T-helper 2 cell treated with Interferon-gamma antibody and Interleukin-4, amounts not matched to agents 5 μg/mL and 100 μg/mL, for 36 hours (primary cell): ENCODE results near the gene DNAJC30.

Experiments
- DNase-seq: peaks from one replicate; pipeline ENCODE4 v3.0.0; 2021; ENCODE audit warnings: low spot score
- H3K27ac Mint-ChIP-seq: one replicate; pipeline ENCODE4 v1.8.0; 2021; ENCODE audit warnings: mild to moderate bottlenecking, mixed read lengths
- H3K27me3 Mint-ChIP-seq: one replicate; pipeline ENCODE4 v1.8.0; 2021; ENCODE audit warnings: low read depth, mixed read lengths
- H3K36me3 Mint-ChIP-seq: one replicate; pipeline ENCODE4 v1.8.0; 2021; ENCODE audit warnings: low read depth, mixed read lengths
- H3K4me1 Mint-ChIP-seq: one replicate; pipeline ENCODE4 v1.8.0; 2021; ENCODE audit warnings: low read depth, mixed read lengths
- H3K4me3 Mint-ChIP-seq: one replicate; pipeline ENCODE4 v1.8.0; 2022; ENCODE audit warnings: mild to moderate bottlenecking, moderate library complexity, mixed read lengths
- H3K9me3 Mint-ChIP-seq: one replicate; pipeline ENCODE4 v1.8.0; 2021; ENCODE audit warnings: mixed read lengths

Gene DNAJC30

DNA sequence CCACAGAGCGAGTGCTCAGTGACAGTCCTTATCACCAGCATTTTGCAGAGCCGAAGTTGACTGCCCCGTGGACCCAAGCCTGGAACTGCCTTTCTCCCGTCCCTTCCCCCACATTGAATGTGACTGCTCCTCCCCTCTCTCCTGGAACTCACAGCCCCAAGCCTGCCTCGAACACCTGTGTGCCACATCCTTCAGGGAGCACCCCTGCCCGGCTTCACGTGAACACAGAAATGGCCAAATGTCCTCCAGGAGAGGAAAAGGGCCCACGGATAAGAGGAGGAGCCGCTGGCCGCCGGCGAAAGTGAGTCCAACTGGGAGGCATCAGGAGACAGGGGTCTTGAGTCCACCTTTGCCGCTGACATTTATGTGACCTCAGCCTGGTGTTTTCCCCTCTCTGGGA, 20.0 kb upstream of the DNAJC30 start:
- no peaks in the 10 kb centered on the region for H3K27me3 Mint-ChIP-seq
- H3K4me1 Mint-ChIP-seq, result no peaks in the 10 kb centered on the region
- H3K9me3 Mint-ChIP-seq, result no peaks in the 10 kb centered on the region
- peaks cover 18% of the 10 kb centered on the region for H3K36me3 Mint-ChIP-seq
- H3K27ac Mint-ChIP-seq, result no peak overlapping the region
- H3K4me3 Mint-ChIP-seq, result no peak overlapping the region
- DNase-seq, result no peak

GRCh38 chr7:73702665-73703064, 19.4 kb upstream of the DNAJC30 start:
- H3K27me3 Mint-ChIP-seq, result no peaks in the 10 kb centered on the region
- no peaks in the 10 kb centered on the region for H3K9me3 Mint-ChIP-seq
- no peaks in the 10 kb centered on the region for H3K4me1 Mint-ChIP-seq
- no peak for DNase-seq
- no peak overlapping the region for H3K27ac Mint-ChIP-seq
- peaks cover 18% of the 10 kb centered on the region for H3K36me3 Mint-ChIP-seq
- no peak overlapping the region for H3K4me3 Mint-ChIP-seq

DNA sequence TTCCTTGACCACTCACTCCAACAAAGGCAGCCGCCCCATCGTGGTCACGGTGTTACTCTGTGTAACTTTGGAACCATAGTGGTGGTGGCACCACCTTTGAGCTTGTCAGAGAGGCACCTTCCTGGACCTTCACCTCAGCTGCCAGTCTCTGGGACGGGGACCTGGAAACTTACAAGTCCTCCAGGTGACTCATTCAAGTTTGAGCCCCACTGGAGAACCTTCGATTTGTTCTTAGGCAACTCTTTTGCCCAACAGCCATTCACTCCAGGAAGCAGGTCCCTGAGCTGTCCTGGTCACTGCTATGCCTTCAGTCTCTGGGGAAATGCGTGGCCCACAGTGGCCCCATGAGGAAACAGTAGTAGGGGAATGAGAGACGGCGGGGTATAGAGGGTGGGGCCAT, 19.0 kb upstream of the DNAJC30 start:
- Mint-ChIP-seq H3K4me3 (no peak overlapping the region), H3K36me3 (peaks cover 23% of the 10 kb centered on the region), H3K9me3 (no peaks in the 10 kb centered on the region), H3K27me3 (no peaks in the 10 kb centered on the region), H3K4me1 (no peaks in the 10 kb centered on the region), H3K27ac (no peak overlapping the region)
- no peak for DNase-seq

DNA sequence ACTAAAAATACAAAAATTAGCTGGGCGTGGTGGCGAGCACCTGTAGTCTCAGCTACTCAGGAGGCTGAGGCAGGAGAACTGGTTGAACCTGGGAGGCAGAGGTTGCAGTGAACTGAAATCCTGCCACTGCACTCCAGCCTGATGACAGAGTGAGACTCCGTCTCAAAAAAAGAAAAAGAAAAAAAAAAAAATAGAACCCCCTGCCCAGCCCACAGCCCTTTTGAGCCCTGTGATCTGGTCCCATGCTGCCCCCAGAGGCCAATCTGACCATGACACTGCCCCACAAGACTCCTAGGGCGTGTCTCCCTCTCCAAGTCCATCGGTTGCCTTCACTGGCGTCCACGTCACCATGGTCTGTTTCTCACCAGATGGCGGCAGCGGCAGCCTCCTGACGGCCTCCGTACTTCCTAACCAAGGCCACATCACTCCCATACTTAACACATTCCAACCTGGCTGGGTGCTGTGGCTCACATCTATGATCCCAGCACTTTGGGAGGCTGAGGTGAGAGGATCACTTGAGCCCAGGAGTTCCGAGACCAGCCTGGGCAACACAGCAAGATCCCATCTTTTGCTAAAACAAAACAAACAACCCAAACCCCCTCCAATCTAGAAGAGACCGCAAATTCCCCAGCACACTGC, 18.2 kb upstream of the DNAJC30 start:
- peak overlapping the region; percentile 55 for H3K27ac Mint-ChIP-seq
- no peaks in the 10 kb centered on the region for H3K27me3 Mint-ChIP-seq
- H3K9me3 Mint-ChIP-seq, result no peaks in the 10 kb centered on the region
- DNase-seq, result no peak
- H3K36me3 Mint-ChIP-seq, result peaks cover 28% of the 10 kb centered on the region
- H3K4me3 Mint-ChIP-seq, result no peak overlapping the region
- H3K4me1 Mint-ChIP-seq, result no peaks in the 10 kb centered on the region

GRCh38 chr7:73700581-73701134, 17.4 kb upstream of the DNAJC30 start:
- DNase-seq, result no peak
- no peaks in the 10 kb centered on the region for H3K9me3 Mint-ChIP-seq
- H3K4me1 Mint-ChIP-seq, result no peaks in the 10 kb centered on the region
- no peak overlapping the region for H3K4me3 Mint-ChIP-seq
- H3K27me3 Mint-ChIP-seq, result no peaks in the 10 kb centered on the region
- H3K27ac Mint-ChIP-seq, result no peak overlapping the region
- H3K36me3 Mint-ChIP-seq, result peaks cover 30% of the 10 kb centered on the region

DNA sequence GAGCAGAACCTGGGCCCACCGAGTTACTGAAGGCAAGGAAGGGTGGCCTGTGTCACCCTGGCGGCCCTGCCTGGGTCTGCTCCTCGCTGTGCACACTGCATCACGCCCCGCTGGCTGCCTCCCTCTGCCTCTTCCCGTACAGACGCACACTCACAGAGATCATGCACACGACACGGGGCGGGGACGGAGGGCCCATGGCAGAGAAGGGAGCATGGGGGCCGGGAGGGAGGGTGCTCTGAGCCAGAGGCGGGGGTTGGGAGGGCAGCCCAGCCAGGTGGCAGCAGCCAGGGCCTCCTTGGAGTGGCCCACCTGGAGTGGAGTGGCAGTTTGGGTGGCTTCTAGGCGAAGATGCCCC, 16.8 kb upstream of the DNAJC30 start:
- H3K4me3 Mint-ChIP-seq, result no peak overlapping the region
- peaks cover 33% of the 10 kb centered on the region for H3K36me3 Mint-ChIP-seq
- H3K4me1 Mint-ChIP-seq, result no peaks in the 10 kb centered on the region
- no peaks in the 10 kb centered on the region for H3K27me3 Mint-ChIP-seq
- H3K27ac Mint-ChIP-seq, result no peak overlapping the region
- no peaks in the 10 kb centered on the region for H3K9me3 Mint-ChIP-seq
- no peak for DNase-seq

DNA sequence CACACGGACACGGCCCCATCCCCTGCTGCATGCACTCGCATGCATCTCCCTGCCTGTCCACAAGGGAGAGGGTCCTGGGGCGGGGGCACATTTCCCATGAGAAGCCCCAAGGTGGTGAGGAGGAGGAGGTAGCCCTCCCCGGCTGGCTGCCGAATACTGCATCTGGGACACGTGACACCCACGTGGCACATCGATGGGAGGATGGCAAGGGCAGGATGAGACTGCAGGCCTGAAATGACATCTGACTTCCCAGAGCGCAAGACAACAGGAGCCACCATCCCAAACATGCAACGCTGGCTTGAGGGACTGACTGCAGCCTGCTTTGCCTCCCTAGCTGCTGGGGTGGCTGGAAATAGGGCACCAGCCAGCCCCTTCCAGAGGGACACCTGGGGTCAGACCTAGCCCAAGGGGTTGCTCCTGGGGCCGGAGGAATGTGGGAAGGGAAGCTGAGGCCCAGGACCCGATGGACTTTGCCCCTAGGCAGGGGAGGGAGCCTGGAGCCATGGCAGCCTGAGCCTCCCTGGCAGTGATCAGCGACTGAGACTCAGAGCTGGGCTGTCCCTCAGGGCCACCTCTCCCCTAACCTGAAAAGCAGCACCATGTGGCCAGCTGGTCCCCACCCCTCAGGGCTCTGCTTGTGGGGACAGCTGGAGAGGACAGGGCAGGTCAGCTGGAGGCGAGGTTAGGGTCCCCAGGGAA, 16.3 kb upstream of the DNAJC30 start:
- Mint-ChIP-seq H3K4me1 (no peaks in the 10 kb centered on the region), H3K27me3 (no peaks in the 10 kb centered on the region), H3K4me3 (no peak overlapping the region), H3K27ac (no peak overlapping the region), H3K9me3 (no peaks in the 10 kb centered on the region), H3K36me3 (peaks cover 35% of the 10 kb centered on the region)
- no peak for DNase-seq

DNA sequence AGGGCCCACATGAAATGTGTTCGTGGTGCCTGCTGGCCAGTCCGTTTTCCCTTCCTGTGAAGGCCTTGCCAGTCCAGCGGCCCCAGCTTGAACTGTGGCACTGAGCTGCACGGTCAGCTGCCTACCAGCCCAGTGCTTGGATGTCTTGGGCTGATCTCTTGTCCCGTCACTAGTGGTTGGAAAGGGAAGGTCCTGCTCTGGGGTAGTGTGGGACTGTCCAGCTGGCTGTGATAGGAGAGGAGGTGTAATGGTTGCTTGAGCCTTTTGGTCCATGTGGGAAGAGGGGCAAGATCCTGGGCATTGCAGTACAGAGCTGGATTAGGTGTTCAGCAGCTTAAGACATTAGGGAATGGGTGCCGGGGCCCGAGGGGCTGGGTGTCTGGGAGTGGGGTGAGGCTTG, 15.2 kb upstream of the DNAJC30 start:
- Mint-ChIP-seq H3K36me3 (peaks cover 38% of the 10 kb centered on the region), H3K4me3 (no peak overlapping the region), H3K9me3 (no peaks in the 10 kb centered on the region), H3K4me1 (no peaks in the 10 kb centered on the region), H3K27me3 (no peaks in the 10 kb centered on the region), H3K27ac (no peak overlapping the region)
- DNase-seq, result no peak

DNA sequence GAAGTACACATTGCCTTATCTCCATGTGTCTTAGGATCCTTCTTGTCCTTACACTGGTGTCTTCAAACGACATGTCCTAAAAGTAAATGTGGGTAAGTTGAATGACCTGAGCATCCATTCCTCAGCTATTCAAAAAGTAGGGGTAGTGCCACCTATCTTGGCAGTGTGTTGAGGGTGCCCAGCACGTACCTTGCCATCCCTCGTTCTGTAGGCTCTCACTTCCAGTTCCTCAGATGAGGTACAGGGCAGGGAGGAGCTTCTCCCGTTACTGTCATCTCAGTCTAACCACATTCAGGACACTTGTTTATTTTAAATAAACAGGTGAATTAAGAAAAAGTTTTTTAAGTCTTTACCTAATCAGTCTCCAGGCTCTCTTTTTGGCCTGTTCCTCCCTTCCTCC, 13.1 kb upstream of the DNAJC30 start:
- DNase-seq, result no peak
- Mint-ChIP-seq H3K36me3 (peaks cover 39% of the 10 kb centered on the region), H3K9me3 (no peaks in the 10 kb centered on the region), H3K4me1 (no peaks in the 10 kb centered on the region), H3K27me3 (no peaks in the 10 kb centered on the region), H3K27ac (no peak overlapping the region), H3K4me3 (no peak overlapping the region)

GRCh38 chr7:73690646-73691045, 7.4 kb upstream of the DNAJC30 start:
- H3K4me1 Mint-ChIP-seq, result peaks cover 12% of the 10 kb centered on the region
- no peak overlapping the region for H3K4me3 Mint-ChIP-seq
- DNase-seq, result no peak
- peaks cover 50% of the 10 kb centered on the region for H3K36me3 Mint-ChIP-seq
- no peaks in the 10 kb centered on the region for H3K9me3 Mint-ChIP-seq
- H3K27ac Mint-ChIP-seq, result no peak overlapping the region
- no peaks in the 10 kb centered on the region for H3K27me3 Mint-ChIP-seq

DNA sequence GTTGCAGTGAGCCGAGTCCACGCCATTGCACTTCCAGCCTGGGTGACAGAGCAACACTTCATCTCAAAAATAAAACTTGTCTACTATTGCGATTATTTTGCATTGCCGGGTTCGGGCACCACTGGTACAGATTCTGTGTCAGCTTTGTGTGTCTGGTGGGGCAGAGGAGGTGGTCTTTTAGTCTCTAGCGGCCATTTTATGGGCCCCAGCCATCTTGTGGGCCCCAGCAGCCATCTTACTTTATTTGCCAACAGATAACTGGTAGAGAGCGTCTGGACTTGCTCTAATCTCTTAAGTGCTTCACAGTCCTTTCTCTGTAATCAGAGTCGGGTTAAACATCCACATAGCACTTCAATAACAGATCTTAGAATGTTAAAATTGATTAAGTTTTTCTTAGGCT, 5.0 kb upstream of the DNAJC30 start:
- Mint-ChIP-seq H3K4me1 (peaks cover 16% of the 10 kb centered on the region), H3K36me3 (peaks cover 43% of the 10 kb centered on the region), H3K4me3 (no peak overlapping the region), H3K27me3 (no peaks in the 10 kb centered on the region), H3K27ac (no peak overlapping the region), H3K9me3 (no peaks in the 10 kb centered on the region)
- DNase-seq, result no peak

GRCh38 chr7:73685311-73685710, 2.1 kb upstream of the DNAJC30 start:
- Mint-ChIP-seq H3K27ac (no peak overlapping the region), H3K4me3 (peak overlapping the region; percentile 64), H3K27me3 (no peaks in the 10 kb centered on the region), H3K4me1 (peaks cover 26% of the 10 kb centered on the region), H3K36me3 (peaks cover 26% of the 10 kb centered on the region), H3K9me3 (no peaks in the 10 kb centered on the region)
- no peak for DNase-seq

DNA sequence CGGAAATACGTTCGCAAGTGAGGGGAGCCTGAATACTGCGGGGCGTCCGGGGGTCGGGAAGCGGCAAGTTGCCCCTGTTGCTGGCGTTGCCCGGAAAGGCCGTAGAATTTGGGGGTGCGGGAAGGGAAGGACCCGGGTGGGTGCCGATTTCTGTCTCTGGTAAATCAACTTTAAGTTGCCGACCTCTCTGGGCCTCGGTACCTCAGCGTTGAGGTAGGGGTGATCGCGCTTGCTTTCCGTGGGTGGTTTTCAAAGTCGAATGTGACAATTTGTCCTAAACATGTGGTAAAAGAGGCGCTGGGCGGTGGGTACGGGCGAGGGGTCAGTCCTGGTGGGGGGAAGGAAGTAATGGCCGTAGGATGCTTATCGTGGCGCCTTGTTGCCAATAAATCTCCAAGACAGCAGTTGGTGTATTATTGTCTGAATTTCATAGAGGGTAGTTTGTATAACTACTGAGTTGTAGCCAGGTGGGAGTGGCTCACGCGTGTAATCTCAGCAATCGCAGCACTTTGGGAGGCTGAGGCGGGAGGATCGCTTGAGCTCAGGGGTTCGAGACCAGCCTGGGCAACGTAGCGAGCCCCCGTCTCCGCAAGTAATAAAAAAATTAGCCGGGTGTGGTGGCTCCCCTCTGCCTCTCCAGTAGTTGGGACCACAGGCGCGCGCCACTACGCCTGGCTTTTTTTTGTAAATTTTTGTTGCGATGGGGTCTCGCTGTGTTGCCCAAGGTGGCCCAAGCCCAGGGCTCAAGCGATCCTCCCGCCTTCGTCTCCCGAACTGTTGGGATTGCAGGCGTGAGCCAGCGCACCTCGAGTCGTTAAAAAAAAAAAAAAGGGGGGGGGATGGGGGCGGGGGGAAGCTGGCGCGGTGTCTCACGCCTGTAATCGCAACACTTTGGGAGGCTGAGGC, 788 bp upstream of the DNAJC30 start:
- Mint-ChIP-seq H3K27me3 (no peaks in the 10 kb centered on the region), H3K9me3 (no peaks in the 10 kb centered on the region), H3K4me1 (peaks cover 24% of the 10 kb centered on the region), H3K4me3 (peak overlapping the region; percentile 100), H3K27ac (peak overlapping the region; percentile 99), H3K36me3 (peaks cover 19% of the 10 kb centered on the region)
- no peak for DNase-seq

- Mint-ChIP-seq H3K4me1 (peaks cover 17% of the 10 kb centered on the region), H3K36me3 (peaks cover 23% of the 10 kb centered on the region), H3K9me3 (no peaks in the 10 kb centered on the region), H3K27ac (peak overlapping the region; percentile 99), H3K27me3 (no peaks in the 10 kb centered on the region), H3K4me3 (peak overlapping the region; percentile 100)
- no peak for DNase-seq
Observed at GRCh38 chr7:73682745-73683055, 553 bp downstream of the DNAJC30 start.
